ENCODE data around the gene TEPSIN.

DNA sequence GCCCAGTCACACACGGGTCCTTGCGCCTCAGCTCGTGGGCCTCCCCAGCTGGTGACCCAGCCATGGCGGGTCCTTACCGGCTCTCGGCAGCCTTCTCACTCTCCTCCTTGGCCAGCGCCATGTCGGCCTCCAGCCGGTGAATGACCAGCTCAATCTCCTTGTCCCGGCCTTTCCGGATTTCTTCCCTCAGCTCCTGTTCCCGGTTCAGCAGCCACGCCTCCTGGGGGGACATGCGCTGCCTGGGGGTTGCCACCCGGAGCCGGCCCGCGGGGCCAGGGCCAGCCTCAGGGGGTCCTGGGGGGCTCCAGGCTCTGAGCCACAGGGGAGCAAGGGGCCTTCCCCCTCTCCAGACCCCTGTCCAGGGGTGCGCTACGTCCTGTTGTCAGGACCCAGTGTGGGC, 47.7 kb downstream of the TEPSIN start:
- TF ChIP-seq, protein P1, sequence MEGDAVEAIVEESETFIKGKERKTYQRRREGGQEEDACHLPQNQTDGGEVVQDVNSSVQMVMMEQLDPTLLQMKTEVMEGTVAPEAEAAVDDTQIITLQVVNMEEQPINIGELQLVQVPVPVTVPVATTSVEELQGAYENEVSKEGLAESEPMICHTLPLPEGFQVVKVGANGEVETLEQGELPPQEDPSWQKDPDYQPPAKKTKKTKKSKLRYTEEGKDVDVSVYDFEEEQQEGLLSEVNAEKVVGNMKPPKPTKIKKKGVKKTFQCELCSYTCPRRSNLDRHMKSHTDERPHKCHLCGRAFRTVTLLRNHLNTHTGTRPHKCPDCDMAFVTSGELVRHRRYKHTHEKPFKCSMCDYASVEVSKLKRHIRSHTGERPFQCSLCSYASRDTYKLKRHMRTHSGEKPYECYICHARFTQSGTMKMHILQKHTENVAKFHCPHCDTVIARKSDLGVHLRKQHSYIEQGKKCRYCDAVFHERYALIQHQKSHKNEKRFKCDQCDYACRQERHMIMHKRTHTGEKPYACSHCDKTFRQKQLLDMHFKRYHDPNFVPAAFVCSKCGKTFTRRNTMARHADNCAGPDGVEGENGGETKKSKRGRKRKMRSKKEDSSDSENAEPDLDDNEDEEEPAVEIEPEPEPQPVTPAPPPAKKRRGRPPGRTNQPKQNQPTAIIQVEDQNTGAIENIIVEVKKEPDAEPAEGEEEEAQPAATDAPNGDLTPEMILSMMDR (IDR thresholded peaks at IDR 0.05): no peak
- no peak for TF ChIP-seq POLR2A (IDR thresholded peaks at IDR 0.05)

Data from ovary (tissue), 3 donors.